ENCODE data around the gene TCHP. TPM values are rescaled to one million over a fixed set of nuclear protein-coding genes. Genes with fewer than 3 reads are reported as not detected.
"Not testable (repeated sequence)": the region's sequence is repeated elsewhere in the genome, so short reads cannot be mapped to it uniquely, and the experiment has no call there.

Gene TCHP
- total RNA-seq, 1 donor: 8.7 TPM

- Histone ChIP-seq H3K9me3 (ENCODE audit: low read depth, low read length) (no peaks in the 10 kb centered on the region), H3K79me2 (ENCODE audit: insufficient read depth, low read length) (no peaks in the 10 kb centered on the region), H4K20me1 (ENCODE audit: insufficient read depth, low read length) (no peaks in the 10 kb centered on the region), H3K27me3 (ENCODE audit: insufficient read depth, low read length) (no peaks in the 10 kb centered on the region), H3K4me3 (ENCODE audit: insufficient read depth, low read length) (no peak overlapping the region), H2AFZ (ENCODE audit: low read length) (no peak overlapping the region), H3K36me3 (ENCODE audit: insufficient read depth, low read length) (no peaks in the 10 kb centered on the region), H3K27ac (ENCODE audit: low read depth, low read length) (no peak overlapping the region), H3K4me2 (ENCODE audit: insufficient read depth, low read length) (no peak overlapping the region), H3K4me1 (ENCODE audit: insufficient read depth, low read length) (peaks cover 31% of the 10 kb centered on the region)
- TF ChIP-seq, protein P1, sequence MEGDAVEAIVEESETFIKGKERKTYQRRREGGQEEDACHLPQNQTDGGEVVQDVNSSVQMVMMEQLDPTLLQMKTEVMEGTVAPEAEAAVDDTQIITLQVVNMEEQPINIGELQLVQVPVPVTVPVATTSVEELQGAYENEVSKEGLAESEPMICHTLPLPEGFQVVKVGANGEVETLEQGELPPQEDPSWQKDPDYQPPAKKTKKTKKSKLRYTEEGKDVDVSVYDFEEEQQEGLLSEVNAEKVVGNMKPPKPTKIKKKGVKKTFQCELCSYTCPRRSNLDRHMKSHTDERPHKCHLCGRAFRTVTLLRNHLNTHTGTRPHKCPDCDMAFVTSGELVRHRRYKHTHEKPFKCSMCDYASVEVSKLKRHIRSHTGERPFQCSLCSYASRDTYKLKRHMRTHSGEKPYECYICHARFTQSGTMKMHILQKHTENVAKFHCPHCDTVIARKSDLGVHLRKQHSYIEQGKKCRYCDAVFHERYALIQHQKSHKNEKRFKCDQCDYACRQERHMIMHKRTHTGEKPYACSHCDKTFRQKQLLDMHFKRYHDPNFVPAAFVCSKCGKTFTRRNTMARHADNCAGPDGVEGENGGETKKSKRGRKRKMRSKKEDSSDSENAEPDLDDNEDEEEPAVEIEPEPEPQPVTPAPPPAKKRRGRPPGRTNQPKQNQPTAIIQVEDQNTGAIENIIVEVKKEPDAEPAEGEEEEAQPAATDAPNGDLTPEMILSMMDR (IDR thresholded peaks at IDR 0.05; ENCODE audit: extremely low read depth, low read depth, low read length): no peak
- no peak for DNase-seq (ENCODE audit: insufficient read length, low spot score, missing footprints)
Observed at GRCh38 chr12:109885616-109886015, 14.5 kb upstream of the TCHP start.

DNA sequence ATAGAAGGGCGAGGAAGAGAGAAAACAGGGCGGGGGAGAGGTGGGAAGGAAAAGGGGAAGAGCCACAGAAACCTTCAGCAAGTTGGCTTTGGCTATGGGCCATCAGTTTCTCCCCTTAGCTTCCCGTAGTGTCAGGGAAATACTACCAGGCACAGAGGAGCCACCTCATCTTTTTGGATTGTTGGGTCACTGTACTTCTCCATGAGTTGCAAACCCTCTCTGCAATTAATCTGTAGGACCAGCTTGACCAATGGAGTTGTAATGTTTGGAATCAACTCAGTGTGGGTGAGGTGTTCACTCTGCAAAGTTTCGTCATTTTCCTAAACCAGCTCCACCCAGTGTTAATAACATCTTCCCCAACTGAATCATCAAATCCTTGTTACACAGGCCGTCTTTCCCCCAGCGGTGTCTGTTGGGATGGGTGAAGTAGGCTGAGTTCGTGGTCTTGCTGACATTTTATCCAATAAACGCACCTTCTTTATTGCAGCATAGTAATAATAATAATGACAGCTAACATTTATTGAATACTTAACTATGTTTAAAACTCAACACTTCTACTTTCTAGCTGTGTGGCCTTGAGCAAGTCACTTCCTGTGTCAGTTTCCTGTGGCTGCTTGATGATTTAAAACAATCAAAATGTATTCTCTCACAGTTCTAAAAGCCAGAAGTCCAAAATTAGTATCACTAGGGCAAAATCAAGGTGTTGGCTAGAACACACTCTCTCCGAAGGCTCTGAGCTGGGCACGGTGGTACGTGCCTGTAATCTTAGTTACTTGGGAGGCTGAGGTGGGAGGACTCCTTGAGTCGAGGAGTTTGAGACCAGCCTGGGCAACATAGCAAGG lies 11.7 kb upstream of the TCHP start:
- H3K4me2 ChIP-seq (ENCODE audit: insufficient read depth, low read length): peak overlapping the region; percentile 11
- DNase-seq (ENCODE audit: insufficient read length, low spot score, missing footprints): peak; percentile 97
- no peaks in the 10 kb centered on the region for H3K27me3 ChIP-seq (ENCODE audit: insufficient read depth, low read length)
- peak overlapping the region; percentile 92 for H3K27ac ChIP-seq (ENCODE audit: low read depth, low read length)
- H2AFZ ChIP-seq (ENCODE audit: low read length): no peak overlapping the region
- no peaks in the 10 kb centered on the region for H3K36me3 ChIP-seq (ENCODE audit: insufficient read depth, low read length)
- H3K79me2 ChIP-seq (ENCODE audit: insufficient read depth, low read length): no peaks in the 10 kb centered on the region
- no peak overlapping the region for H3K4me3 ChIP-seq (ENCODE audit: insufficient read depth, low read length)
- no peaks in the 10 kb centered on the region for H3K9me3 ChIP-seq (ENCODE audit: low read depth, low read length)
- H3K4me1 ChIP-seq (ENCODE audit: insufficient read depth, low read length): peaks cover 24% of the 10 kb centered on the region
- TF ChIP-seq, protein P1 (IDR thresholded peaks at IDR 0.05; ENCODE audit: extremely low read depth, low read depth, low read length): no peak
- no peaks in the 10 kb centered on the region for H4K20me1 ChIP-seq (ENCODE audit: insufficient read depth, low read length)

DNA sequence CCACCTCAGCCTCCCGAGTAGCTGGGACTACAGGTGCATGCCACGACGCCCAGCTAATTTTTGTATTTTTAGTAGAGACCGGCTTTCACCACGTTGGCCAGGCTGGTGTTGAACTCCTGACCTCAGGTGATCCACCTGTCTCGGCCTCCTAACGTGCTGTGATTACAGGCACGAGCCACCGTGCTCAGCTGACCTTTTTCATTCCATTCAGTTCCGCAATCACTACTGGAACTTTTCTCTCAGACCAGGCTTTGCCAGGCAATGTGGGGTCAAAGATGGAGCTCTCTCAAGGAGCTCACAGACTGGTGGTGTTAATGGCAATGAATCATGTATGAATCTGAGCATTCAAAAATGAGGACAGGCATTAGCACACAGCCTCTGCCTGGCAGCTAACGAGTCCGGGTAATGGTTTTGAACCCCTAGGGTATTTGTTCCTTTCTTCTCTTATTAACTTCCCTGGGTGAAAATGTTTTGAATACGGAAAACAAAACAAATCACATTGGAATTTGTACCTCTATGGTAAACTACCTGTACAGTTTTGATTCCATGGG lies 9.4 kb upstream of the TCHP start:
- H3K36me3 ChIP-seq (ENCODE audit: insufficient read depth, low read length): no peaks in the 10 kb centered on the region
- no peak overlapping the region for H2AFZ ChIP-seq (ENCODE audit: low read length)
- H3K4me3 ChIP-seq (ENCODE audit: insufficient read depth, low read length): no peak overlapping the region
- peaks cover 24% of the 10 kb centered on the region for H3K4me1 ChIP-seq (ENCODE audit: insufficient read depth, low read length)
- TF ChIP-seq, protein P1 (IDR thresholded peaks at IDR 0.05; ENCODE audit: extremely low read depth, low read depth, low read length): no peak
- no peaks in the 10 kb centered on the region for H3K27me3 ChIP-seq (ENCODE audit: insufficient read depth, low read length)
- H3K27ac ChIP-seq (ENCODE audit: low read depth, low read length): no peak overlapping the region
- H4K20me1 ChIP-seq (ENCODE audit: insufficient read depth, low read length): no peaks in the 10 kb centered on the region
- H3K79me2 ChIP-seq (ENCODE audit: insufficient read depth, low read length): no peaks in the 10 kb centered on the region
- H3K9me3 ChIP-seq (ENCODE audit: low read depth, low read length): no peaks in the 10 kb centered on the region
- no peak overlapping the region for H3K4me2 ChIP-seq (ENCODE audit: insufficient read depth, low read length)
- DNase-seq (ENCODE audit: insufficient read length, low spot score, missing footprints): no peak

DNA sequence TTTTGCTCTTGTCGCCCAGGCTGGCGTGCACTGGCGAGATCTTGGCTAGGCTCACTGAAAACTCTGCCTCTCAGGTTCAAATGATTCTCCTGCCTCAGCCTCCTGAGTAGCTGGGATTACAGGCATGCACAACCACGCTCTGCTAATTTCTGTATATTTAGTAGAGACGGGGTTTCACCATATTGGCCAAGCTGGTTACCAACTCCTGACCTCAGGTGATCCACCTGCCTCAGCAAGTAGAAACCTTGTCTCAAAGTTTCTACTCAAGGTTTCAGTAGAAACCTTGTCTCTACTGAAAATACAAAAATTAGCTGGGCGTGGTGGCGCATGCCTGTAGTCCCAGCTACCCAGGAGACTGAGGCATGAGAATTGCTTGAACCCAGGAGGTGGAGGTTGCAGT lies 8.3 kb upstream of the TCHP start:
- not testable (repeated sequence) for H3K4me2 ChIP-seq (ENCODE audit: insufficient read depth, low read length); H3K79me2 ChIP-seq (ENCODE audit: insufficient read depth, low read length); H4K20me1 ChIP-seq (ENCODE audit: insufficient read depth, low read length); H3K27me3 ChIP-seq (ENCODE audit: insufficient read depth, low read length); H3K4me3 ChIP-seq (ENCODE audit: insufficient read depth, low read length); H3K9me3 ChIP-seq (ENCODE audit: low read depth, low read length); DNase-seq (ENCODE audit: insufficient read length, low spot score, missing footprints); H2AFZ ChIP-seq (ENCODE audit: low read length); H3K27ac ChIP-seq (ENCODE audit: low read depth, low read length); H3K36me3 ChIP-seq (ENCODE audit: insufficient read depth, low read length)
- H3K4me1 ChIP-seq (ENCODE audit: insufficient read depth, low read length): peaks cover 24% of the 10 kb centered on the region

Measured in osteoblast (primary cell).